Stimulated activated CD4-positive, alpha-beta T cell treated with anti-CD3 and anti-CD28 coated beads, Interleukin-4, amount 100 ng/mL, for 48 hours (primary cell): ENCODE results near the gene BTBD6.

ENCODE experiments used
- DNase-seq, 2 donors: peaks; one replicate each; pipeline ENCODE4 v3.0.0-alpha.2; 2020; ENCODE audit warnings: low read depth in 2 of 2

BTBD6 gene

DNA sequence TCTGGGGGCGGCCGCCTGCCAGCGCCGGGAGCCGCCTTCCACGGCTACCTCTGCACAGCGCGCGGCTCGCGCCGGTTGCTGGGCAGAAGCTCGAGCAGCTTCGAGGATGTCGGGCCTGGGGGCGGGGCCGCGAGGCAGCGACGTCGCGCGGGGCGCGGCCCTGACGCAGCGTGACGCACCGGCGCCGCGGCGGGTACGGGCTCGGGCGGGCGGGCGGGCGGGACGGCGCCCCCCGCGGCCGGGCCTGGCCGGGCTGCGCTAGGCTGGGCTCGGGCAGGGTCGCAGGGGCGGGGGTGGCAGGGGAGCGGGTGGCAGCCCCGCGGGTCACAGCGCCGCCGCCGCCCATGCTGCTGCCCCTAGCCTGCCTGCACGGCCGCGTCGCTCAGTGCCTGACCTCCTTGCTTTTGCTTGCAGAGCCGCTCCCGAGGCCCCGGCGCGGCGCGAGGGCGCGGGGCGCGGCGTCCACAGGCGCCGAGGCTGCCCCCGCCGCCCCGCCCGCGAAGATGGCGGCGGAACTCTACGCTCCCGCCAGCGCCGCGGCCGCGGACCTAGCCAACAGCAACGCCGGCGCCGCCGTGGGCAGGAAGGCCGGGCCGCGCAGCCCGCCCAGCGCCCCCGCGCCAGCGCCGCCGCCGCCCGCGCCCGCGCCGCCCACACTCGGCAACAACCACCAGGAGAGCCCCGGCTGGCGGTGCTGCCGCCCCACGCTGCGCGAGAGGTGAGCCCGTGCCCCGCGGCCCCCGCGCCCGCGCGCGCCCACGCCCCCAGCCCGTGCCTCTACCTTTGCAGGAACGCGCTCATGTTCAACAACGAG is at the start of gene BTBD6:
TSS of gene BTBD6 (plus strand) at position 166 of the 814 bp plus-strand sequence. CDS start at position 345, 179 bp downstream.
- peak; percentile 82 to 85 for DNase-seq

DNA sequence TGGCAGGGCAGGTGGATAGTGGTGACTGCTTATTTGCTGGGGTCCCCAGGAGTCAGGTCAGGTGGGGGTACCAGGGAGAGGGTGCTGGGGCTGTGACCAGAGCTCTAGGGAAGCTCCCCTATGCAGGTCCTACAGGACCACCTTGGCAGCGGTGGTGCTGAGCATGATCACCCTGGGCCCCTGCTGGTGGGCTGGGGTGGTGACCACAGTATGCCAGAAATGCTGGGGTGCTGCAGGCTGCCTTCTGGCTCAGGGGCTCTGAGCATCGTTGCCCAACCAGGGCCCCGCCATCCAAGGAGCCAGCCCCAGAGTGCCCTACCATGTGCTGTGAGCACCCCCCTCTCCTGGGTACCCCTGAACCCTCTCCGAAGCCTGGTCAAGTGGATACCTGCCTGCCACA is 49.7 kb upstream of the BTBD6 start:
- no peak for DNase-seq

DNA sequence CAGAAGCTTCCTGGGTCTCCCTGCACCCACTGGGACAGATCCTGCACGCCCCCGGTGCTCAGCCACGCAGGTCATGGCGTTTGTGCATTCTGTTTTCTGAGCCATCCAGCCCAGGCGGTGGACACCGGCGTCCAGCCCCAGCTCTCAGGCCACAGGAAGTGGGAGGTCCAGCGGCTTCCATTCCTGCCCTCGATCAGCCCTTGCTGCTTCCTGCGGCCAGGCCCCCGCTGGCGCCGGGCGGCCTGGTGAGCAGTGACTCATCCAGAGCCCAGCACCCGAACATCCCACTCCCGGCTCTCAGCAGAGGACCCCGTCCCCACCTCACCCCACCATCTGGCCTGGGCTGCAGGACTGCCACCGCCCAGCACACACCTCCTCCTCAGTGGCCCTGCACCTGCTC is 49.2 kb upstream of the BTBD6 start:
- DNase-seq = no peak

DNA sequence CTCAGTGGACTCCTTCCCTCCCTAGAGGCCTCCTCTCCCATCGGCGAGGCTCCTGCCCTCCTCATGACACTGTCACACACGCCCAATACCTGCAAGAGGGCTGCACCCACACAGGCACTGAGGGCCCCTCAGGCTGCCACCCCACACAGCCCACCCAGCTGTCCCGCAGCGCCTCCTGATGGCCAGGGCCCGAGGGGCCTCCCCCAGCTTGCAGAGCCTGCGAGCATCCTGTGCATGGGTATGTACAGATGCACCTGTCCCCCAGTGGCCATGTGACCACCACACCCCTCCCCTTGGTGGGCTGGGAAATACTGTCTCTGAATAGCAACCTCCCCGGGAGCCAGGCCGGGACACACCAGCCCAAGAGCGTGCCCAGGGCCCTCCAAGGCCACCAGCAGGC is 48.3 kb upstream of the BTBD6 start:
- DNase-seq = no peak

DNA sequence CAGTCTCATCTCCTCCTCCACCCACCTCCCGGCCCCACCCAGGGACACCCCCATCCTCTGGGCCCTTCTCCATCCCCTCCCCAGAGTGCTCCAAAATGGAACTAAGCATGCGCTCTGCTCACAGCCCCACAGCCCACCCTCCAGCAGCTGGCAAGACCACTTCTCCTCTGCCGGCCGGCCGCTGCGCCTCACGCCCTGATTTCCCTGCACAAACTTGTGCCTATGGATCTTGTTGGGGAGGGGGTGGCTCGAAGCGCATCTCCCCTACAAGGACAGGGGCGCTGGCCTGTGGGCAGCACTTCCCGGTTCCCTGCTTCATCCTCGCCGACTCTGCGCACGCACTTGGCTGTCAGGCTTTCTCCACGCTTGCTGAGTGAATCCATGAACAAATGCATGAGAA is 47.7 kb upstream of the BTBD6 start:
- DNase-seq = no peak

DNA sequence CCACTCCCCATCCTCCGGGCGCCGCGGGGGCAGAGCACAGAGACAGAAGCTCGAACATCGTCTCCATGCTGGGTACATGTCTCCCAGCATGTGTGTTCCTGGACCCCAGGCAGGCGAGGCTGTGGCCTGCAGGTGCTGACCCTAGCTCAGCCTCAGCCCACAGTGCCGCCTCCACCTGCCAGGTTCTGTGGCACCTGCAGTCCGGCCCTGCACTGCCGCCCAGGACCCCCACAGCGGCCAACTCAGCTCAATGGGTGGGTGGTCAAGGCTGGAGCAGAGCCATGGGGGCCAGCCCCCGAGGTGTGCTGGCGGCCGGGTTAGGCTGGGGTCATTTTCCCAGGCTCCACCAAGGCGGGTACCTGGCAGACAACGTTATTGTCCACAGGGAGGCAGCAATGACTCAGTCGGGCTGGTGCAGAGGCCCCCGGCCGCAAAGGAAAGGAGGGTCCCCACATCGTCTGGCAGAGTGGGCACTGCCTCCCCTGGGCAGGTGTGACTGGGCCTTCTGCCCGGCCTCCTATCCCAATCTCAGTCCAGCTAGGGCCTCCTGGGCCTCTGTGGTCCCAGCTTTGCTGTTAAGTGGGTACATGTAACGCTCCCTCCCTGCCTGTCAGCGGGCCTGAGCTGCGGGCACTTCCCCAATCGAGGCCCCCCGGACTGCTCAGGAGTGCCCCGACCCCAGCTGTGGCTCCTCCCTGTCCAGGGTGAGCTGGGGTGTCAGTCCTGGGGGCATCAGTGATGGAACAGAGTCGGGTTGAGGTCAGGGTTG is 47.0 kb upstream of the BTBD6 start:
- no peak for DNase-seq

DNA sequence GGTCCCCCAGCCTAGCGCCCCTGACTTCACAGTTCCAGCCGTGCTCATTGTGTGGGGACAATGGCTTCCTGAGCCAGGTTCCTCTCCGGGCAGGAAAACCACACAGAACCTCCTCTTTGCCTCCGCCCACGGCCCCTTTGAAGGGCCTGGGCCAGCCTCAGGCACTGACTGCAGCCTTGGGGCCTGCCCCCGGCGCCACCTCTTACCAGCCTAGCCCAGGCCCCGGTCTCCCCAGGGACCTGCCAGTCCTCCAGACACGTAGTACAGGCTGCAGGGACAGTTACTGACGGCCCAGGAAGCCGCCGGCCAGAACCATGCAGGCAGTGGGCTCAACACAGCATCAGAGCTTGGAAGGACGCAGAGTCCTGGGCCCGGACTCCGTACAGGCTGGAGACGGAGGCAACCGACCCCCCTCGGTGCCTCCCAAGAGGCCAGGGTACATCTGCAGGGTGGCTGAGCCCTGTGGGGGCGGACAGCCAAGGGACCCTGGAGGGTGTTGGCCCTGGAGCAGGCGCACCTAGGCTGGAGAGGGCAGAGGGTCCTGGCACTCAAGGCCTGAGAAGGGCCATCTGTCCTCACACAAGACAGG is 46.3 kb upstream of the BTBD6 start:
- peak in 1 of 2 donors; percentile 33 for DNase-seq

DNA sequence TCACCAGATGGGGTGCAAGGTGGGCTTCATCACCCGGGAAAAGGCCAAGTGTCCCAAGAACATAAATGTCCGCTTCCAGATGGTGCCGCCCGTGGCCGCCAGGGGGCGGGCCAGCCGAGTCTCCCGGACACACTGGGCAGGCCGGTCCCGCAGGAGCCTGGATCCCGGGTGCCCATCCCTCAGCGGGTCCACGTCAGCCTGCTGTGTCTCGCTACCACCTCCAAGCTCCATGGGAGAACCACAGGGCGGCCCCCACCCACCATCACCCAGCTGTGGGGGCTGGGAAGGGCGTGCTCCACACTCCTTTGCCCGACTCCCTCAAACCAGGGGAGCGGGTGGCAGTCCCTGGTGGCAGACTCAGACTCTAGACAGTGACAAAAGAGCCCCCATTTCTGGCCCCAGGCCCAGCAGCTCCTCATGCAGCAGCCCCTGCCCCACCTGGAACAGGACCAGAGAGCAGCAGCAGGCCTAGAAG is 45.2 kb upstream of the BTBD6 start:
- peak; percentile 57 to 58 for DNase-seq

DNA sequence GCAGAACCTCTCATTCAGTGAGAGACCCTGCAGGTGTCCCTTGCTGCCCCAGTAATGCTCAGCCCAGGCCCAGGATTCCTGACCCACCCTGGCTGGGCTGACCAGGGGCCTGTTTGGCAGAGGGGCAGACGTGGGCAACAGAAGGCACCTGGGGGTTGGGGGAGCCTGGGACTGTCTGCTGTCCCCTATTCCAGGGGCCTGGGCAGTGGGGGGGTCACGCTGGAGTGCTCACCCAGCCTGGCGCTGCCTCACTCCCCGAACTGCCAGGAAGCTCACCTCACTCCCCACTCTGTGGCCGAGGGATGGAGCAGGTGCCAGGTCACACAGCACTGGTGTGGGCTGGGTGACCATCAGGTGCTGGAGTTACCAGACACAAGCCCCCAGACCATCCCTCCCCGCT is 44.6 kb upstream of the BTBD6 start:
- DNase-seq = no peak

DNA sequence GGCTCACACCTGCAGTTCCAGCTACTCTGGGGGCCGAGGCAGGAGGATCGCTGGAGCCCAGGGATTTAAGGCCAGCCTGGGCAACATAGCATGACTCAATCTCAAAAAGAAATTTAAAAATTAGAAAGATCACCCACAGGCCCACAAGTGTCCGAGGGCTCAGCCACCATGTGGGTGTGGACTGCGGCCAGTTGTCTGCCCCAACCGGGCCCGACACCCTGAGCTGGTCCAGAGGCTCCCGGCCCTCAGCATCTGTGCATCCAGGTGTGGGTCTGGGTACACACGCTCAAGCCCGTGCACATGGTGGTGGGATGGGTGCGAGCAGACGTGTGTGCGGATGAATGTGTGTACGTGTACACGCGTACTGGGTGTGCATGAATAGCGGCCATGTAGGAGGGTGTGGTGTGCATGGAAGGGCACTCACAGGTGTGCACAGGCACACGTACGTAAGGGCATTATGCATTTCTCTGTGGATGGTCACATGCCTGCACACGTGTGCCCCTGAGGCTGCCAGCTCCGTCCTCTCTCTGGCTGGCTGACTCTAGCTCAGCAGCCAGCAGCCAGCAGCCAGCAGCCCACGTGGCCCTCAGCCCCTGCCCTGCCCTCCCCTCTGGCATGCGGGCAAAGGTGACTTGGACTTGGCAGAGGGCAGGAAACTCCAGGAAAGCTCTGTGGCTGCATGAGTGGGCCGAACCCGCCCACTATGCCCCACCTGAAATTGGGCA is 44.0 kb upstream of the BTBD6 start:
- no peak for DNase-seq

DNA sequence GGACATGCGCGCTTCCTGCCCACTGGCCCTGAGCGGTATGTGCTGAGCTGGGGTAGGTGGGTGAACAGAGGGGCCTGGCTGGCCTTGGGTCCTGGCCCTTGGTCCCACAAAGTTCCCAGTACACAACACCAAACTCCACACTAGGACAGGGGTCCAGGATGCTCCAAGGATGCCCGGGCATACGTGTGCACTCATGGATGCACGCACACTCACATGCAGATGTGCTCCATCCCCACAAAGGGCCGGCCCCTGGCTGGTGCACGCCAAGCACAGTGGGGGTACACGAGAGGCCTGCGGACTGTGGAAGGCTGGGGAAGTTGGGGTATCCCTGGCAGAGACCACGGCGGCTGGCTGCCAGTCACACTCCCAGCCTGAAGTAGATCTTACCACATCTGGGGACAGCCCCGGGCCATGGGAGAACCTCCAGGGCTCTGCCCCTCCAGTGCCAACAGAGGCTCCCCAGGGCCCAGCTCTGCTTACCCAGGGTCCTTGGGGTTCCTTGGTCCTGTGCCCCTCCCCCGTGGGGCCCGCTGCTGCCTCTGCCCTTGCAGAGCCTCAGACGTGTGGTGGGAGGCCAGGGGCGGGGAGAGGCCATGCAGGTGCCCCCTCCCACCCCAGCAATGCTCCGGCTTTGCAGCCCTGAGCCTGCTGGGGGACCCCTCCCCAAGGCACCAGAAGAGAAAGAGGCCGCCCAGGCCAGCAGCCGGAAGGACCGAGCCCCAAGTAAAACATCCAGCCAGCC is 43.2 kb upstream of the BTBD6 start:
- DNase-seq = no peak

DNA sequence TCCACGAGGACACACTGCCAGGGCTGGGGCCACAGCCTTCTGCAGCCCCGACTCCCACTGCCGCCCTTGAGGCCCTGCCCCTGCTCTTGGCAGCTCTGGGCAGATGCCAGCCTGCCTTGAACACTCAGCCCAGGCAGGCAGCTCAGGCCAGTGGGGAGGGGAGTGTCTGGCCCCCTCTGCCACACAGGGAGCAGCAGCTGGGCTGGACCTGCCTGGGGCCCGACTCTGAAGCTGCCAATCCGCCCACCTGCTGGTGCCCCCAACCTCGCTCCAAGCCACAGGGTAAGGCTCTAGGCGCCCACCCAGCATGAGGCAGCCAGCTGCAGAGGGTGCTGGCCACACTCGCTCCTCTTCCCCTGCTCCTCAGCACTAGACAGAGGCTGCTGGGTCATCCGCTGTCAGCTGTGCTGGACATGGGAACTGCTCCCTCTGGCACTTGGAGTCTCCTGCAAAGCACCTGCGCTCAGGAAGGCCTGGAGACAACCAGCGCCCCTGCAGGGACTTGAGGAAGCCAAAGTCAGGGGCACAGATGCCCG is 42.6 kb upstream of the BTBD6 start:
- no peak for DNase-seq

DNA sequence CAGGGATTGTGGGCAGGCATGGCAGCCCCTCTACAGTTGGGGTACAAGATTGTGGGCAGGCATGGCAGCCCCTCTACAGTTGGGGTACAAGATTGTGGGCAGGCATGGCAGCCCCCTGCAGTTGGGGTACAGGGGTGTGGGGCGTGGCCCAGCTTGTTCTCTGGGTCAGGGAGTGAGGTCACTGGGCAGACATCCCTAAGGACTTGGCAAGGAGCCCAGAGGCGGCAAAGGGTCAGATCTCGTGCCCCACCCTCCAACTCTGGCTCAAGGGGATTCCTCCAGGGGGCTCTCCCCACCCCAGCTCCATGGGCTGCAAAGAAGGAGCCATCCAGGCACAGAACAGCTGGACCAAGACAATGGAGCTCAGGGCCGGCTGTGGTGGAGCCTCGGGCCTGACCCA is 41.5 kb upstream of the BTBD6 start:
- DNase-seq = no peak

DNA sequence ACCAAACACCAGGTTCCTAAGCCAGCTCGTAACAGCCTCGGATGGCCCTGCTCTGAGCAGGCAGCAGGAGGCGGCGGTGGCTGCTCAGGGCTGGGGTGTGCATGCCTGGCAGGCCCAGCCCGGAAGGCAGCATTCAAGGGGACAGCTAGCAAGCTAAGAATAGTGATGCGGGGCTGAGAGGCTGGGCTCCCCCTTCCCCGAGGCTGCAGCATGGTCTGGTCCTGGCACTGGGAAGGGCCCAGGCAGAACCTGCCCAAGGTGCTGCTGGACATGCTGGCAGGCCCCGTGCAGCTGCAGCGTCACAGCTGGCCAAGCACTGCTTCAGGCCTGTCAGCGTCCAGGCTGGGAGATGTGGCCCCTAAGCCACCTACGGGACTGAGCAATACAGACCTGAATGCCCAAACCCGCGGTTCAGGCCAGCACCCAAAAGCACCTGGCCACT is 40.9 kb upstream of the BTBD6 start:
- DNase-seq = no peak

DNA sequence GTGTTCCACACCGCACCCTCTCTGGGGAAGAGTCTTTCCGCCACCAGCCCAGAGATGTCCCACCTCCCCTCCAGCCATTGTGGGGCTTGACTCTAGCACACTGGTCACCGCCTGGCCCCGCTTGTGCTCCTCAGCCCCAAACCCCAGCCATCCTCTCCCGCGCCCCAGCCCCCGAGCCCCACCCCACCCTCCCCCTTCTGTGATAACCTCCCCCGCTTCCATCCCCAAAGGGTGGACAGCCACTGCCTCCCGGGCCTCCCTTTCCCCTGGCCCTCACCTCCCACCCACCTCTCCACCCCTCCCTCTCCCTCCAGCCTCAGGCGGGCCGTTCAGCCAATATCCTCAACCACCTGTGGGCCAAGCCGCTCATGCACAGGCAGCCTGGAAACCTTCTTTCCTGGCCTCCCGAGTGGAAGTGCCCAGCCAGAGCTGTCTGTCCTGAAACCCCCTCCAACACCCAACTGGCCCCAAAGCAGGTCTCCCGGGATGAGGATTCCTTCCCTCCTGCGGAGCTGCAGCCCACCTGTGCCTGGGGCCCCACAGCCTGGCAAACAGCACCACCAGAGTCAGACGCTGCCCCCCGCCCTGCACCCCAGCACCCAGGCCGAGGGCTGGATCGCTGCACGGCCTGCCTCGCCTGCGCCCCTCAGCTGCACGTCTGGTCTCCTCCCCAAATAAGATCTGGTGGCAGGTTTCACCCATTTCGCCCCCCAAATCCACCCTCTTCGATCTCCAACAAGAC is 40.2 kb upstream of the BTBD6 start:
- no peak for DNase-seq

DNA sequence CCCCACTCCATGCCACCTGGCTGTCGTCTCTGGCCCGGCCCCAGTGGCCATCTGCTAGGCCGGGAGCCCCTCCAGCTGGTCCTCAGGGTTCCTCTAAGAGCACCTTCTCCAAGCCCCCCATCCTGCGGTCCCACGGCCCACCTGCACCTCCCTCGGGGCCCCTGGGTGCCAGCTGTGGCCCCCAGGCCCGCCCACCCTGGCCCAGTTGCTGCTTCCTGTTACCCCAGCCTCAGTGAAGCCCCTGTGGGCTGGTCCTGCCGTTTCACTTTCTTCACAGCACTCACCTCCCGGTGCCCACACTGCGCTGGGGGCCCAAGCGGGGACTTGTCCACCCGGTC is 39.6 kb upstream of the BTBD6 start:
- DNase-seq = no peak

DNA sequence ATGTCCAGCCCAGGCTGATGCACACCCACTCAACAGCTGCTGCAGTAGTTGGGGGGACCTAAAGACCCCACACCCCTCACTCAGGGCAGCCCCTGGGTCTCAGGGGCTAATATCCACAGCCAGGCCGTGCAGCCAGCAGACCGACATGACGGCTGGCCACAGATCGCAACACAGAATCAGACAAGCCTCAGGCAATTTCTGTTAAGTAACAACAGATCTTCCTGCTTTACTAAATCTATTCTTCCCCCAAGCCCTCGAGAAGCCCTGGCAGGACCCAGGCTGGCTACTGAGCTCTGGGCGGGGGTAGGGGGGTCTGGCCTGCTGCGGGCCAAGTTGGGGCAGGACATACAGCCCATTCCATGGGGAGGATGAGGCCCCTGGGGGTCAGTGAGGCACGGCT is 39.2 kb upstream of the BTBD6 start:
- DNase-seq = no peak

DNA sequence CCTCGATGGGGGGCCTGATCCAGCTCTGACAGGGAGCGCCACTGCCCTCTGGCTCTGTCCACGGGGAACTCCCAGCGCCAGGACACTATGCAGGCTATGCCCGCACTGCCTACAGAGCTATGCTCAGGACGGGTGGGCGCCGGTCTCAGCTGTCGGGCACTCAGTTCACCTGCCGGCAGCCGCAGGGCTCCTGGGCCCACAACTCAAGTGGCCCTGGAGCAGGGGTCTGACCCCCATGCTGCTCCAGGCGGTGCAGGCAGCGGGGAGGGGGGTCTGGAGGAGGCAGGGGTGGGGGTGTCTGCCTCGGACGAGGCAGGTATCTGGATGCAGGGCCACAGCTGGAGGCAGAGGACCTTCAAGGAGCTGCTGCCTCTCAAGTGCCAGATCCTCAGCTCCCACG is 38.7 kb upstream of the BTBD6 start:
- DNase-seq = no peak

DNA sequence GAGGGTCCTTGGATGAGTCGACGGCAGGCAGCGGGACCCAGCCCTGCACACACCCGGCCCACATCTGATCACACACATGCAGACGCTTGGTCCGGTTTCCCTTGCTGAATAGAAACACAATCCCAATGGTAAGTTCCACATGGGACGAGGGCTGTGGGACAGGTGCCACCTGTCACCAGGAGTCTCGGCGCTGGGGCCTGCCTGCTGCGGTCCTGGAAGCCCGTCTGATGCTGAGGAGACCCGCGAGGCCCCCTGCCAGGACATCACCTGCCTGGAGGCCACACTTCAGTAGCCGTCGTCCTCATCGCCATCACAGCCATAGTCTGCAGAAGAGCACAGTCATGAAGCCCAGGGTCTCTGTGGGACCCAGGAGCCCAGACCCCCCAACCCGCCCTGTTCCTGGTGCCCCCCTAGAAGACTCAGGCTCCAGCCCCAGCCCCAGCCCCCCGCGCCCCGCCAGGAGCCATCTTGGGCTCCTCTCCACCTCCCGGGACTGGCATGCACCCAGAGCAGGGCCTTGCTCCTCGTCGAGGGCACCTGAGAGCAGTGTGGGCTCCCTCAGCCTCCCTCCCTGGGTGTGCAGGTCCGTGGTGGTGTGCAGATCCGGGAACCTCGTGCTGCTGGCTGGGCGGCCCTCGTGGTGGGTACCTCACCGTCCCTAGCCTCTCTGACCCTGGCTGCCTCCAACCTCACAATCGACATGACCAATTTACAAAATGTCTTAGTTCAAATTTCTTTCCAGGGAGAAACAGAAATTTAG is 37.9 kb upstream of the BTBD6 start:
- DNase-seq = no peak
